Hepatocyte (in vitro differentiated cells): ENCODE measurements around the gene TEX14. TPM values are rescaled to one million over a fixed set of nuclear protein-coding genes. Genes with fewer than 3 reads are reported as not detected.

Source experiments
- DNase-seq: peaks from one replicate; pipeline ENCODE4 v3.0.0-alpha.2; 2016; ENCODE audit warnings: low spot score
- H2AFZ ChIP-seq: fragments of 200-600 bp; sonication (generic); 2 replicates; pipeline ENCODE4 v1.6.0; 2016; ENCODE audit warnings: antibody characterized with exemption, mild to moderate bottlenecking
- H3K27ac ChIP-seq: fragments of 200-600 bp; sonication (generic); 2 replicates; pipeline ENCODE4 v1.5.1; 2016; ENCODE audit warnings: mild to moderate bottlenecking
- H3K27me3 ChIP-seq: fragments of 200-600 bp; sonication (generic); 2 replicates; pipeline ENCODE4 v1.6.1; 2016
- H3K36me3 ChIP-seq: fragments of 200-600 bp; sonication (generic); replicated peaks from 2 replicates; pipeline ENCODE4 v1.5.1; 2016; ENCODE audit warnings: low read depth; ENCODE audit not compliant: insufficient read depth
- H3K4me1 ChIP-seq: fragments of 200-600 bp; sonication (generic); 2 replicates; pipeline ENCODE4 v1.5.1; 2016; ENCODE audit warnings: mild to moderate bottlenecking, moderate library complexity; ENCODE audit not compliant: insufficient read depth
- H3K4me2 ChIP-seq: fragments of 200-600 bp; sonication (generic); 2 replicates; pipeline ENCODE4 v1.6.0; 2016
- H3K4me3 ChIP-seq: fragments of 200-600 bp; sonication (generic); 2 replicates; pipeline ENCODE4 v1.5.1; 2016; ENCODE audit warnings: mild to moderate bottlenecking
- H3K79me2 ChIP-seq: fragments of 200-600 bp; sonication (generic); 2 replicates; pipeline ENCODE4 v1.6.0; 2017; ENCODE audit warnings: mild to moderate bottlenecking
- H3K9me2 ChIP-seq: fragments of 200-600 bp; sonication (generic); replicated peaks from 2 replicates; pipeline ENCODE4 v1.6.0; 2017; ENCODE audit warnings: mild to moderate bottlenecking; ENCODE audit not compliant: insufficient read depth
- H3K9me3 ChIP-seq: fragments of 200-600 bp; sonication (generic); 2 replicates; pipeline ENCODE4 v1.5.1; 2016; ENCODE audit warnings: low read depth, mild to moderate bottlenecking
- H4K20me1 ChIP-seq: fragments of 200-600 bp; sonication (generic); 2 replicates; pipeline ENCODE4 v1.6.0; 2016; ENCODE audit warnings: mild to moderate bottlenecking; ENCODE audit not compliant: insufficient read depth, poor library complexity, severe bottlenecking
- CTCF ChIP-seq: fragments of 200-600 bp; sonication (generic); IDR thresholded peaks from 2 replicates; pipeline ENCODE4 v1.5.1; 2016; ENCODE audit warnings: antibody characterized with exemption, mild to moderate bottlenecking; ENCODE audit not compliant: poor library complexity
- EZH2 ChIP-seq: fragments of 200-600 bp; sonication (generic); IDR thresholded peaks from 2 replicates; pipeline ENCODE4 v1.6.1; 2016; ENCODE audit warnings: antibody characterized with exemption, mild to moderate bottlenecking, borderline replicate concordance
- EZH2phosphoT487 ChIP-seq: fragments of 200-600 bp; sonication (generic); IDR thresholded peaks from one replicate; pipeline ENCODE4 v1.6.1; 2018; ENCODE audit warnings: antibody characterized with exemption, mild to moderate bottlenecking, low read depth, moderate library complexity; ENCODE audit not compliant: unreplicated experiment, severe bottlenecking
- WGBS: methylation state at CpG from one replicate; pipeline ENCODE4 v1.1.6; 2016; ENCODE audit warnings: low lambda C conversion rate; ENCODE audit errors: missing lambda C conversion rate; 5-methylcytosine and 5-hydroxymethylcytosine counted together
- polyA plus RNA-seq: library from polyadenylated mRNA; unstranded; fragments of >200 nt; fragmentation: Nextera tagmentation; extraction: Ambion mirVana; gene quantifications from 2 replicates; pipeline ENCODE4 v1.2.1, GENCODE V29; 2016
- total RNA-seq: library from RNA; depleted of rRNA; stranded (reverse); fragments of >200 nt; gene quantifications from 2 replicates; pipeline ENCODE4 v1.2.3, GENCODE V29; 2014

The TEX14 gene
- total and polyA plus RNA-seq, 2 experiments from 2014 or later = 0.07 TPM; not detected in 1

- H4K20me1 ChIP-seq = no peaks in the 10 kb centered on the region
- H3K9me2 ChIP-seq = no peaks in the 10 kb centered on the region
- no peak overlapping the region for H3K4me2 ChIP-seq
- no peaks in the 10 kb centered on the region for H3K36me3 ChIP-seq
- no peak for DNase-seq
- TF ChIP-seq CTCF = no peak
- H3K9me3 ChIP-seq = no peaks in the 10 kb centered on the region
- H3K27me3 ChIP-seq = no peaks in the 10 kb centered on the region
- no peak overlapping the region for H2AFZ ChIP-seq
- H3K4me1 ChIP-seq = no peaks in the 10 kb centered on the region
- no peak overlapping the region for H3K27ac ChIP-seq
- WGBS = 87% methylated on average over 3 of the region's 3 CpGs
- H3K79me2 ChIP-seq = no peaks in the 10 kb centered on the region
- no peak overlapping the region for H3K4me3 ChIP-seq
These were observed 19.9 kb downstream of the TEX14 start for GRCh38 chr17:58671969-58672368.

GRCh38 chr17:58669853-58670252 is 22.0 kb downstream of the TEX14 start:
- H3K9me3 ChIP-seq = no peaks in the 10 kb centered on the region
- no peak overlapping the region for H2AFZ ChIP-seq
- H3K79me2 ChIP-seq = no peaks in the 10 kb centered on the region
- H3K27me3 ChIP-seq = no peaks in the 10 kb centered on the region
- no peaks in the 10 kb centered on the region for H4K20me1 ChIP-seq
- TF ChIP-seq EZH2phosphoT487 (no peak), EZH2 (no peak), CTCF (no peak)
- no peaks in the 10 kb centered on the region for H3K9me2 ChIP-seq
- WGBS = 60% methylated on average over 6 of the region's 6 CpGs
- no peak for DNase-seq
- H3K36me3 ChIP-seq = no peaks in the 10 kb centered on the region
- H3K4me1 ChIP-seq = no peaks in the 10 kb centered on the region
- H3K27ac ChIP-seq = no peak overlapping the region
- no peak overlapping the region for H3K4me2 ChIP-seq
- no peak overlapping the region for H3K4me3 ChIP-seq

- Histone ChIP-seq H3K9me3 (no peaks in the 10 kb centered on the region), H3K27me3 (no peaks in the 10 kb centered on the region), H3K79me2 (no peaks in the 10 kb centered on the region), H3K4me2 (no peak overlapping the region), H2AFZ (no peak overlapping the region), H4K20me1 (no peaks in the 10 kb centered on the region), H3K36me3 (no peaks in the 10 kb centered on the region), H3K4me1 (no peaks in the 10 kb centered on the region), H3K9me2 (no peaks in the 10 kb centered on the region), H3K27ac (no peak overlapping the region), H3K4me3 (no peak overlapping the region)
- WGBS = 85% methylated on average over 2 of the region's 2 CpGs
- no peak for TF ChIP-seq EZH2
- TF ChIP-seq EZH2phosphoT487 = no peak
- no peak for TF ChIP-seq CTCF
- no peak for DNase-seq
These were observed 23.3 kb downstream of the TEX14 start for GRCh38 chr17:58668598-58668935.

GRCh38 chr17:58667934-58668597 is 23.8 kb downstream of the TEX14 start:
- 93% methylated on average over 1 of the region's 1 CpG for WGBS
- Histone ChIP-seq H3K9me3 (no peaks in the 10 kb centered on the region), H3K4me1 (no peaks in the 10 kb centered on the region), H4K20me1 (no peaks in the 10 kb centered on the region), H3K9me2 (no peaks in the 10 kb centered on the region), H3K27me3 (no peaks in the 10 kb centered on the region), H3K79me2 (no peaks in the 10 kb centered on the region), H3K4me3 (no peak overlapping the region), H2AFZ (no peak overlapping the region), H3K27ac (no peak overlapping the region), H3K4me2 (no peak overlapping the region), H3K36me3 (no peaks in the 10 kb centered on the region)
- no peak for DNase-seq
- TF ChIP-seq EZH2 = no peak
- no peak for TF ChIP-seq EZH2phosphoT487
- no peak for TF ChIP-seq CTCF
